Natural killer cell (primary cell): ENCODE measurements around the gene TATDN2. TPM values are rescaled to one million over a fixed set of nuclear protein-coding genes. Genes with fewer than 3 reads are reported as not detected.
"Not testable (repeated sequence)": the region's sequence is repeated elsewhere in the genome, so short reads cannot be mapped to it uniquely, and the experiment has no call there.

Experiments used
- ATAC-seq, 3 donors: fragments of 150-1000 bp in 2 of 3; fragments of 200-7000 bp in 1 of 3; cut with Tn5 transposase; 1 replicate in 1 of 3; 2 replicates in 2 of 3; pipeline ENCODE4 v1.10.0; 2021; ENCODE audit warnings: mild to moderate bottlenecking in 2 of 3, moderate library complexity in 2 of 3
- DNase-seq, 2 donors: peaks; one replicate each; pipeline versions ENCODE4 v3.0.0 to v3.0.0-alpha.2; 2013 to 2021; ENCODE audit warnings: mixed read lengths in 1 of 2
- H3K27ac ChIP-seq: one replicate; pipeline ENCODE4 v1.5.1; 2013; ENCODE audit warnings: mild to moderate bottlenecking, low read length
- H3K27me3 ChIP-seq: one replicate; pipeline ENCODE4 v1.6.1; 2013; ENCODE audit warnings: low read length; ENCODE audit not compliant: control insufficient read depth, insufficient read depth
- H3K36me3 ChIP-seq: one replicate; pipeline ENCODE4 v1.6.1; 2013; ENCODE audit warnings: low read length; ENCODE audit not compliant: control insufficient read depth, insufficient read depth
- H3K4me1 ChIP-seq: one replicate; pipeline ENCODE4 v1.6.1; 2013; ENCODE audit warnings: low read length; ENCODE audit not compliant: control insufficient read depth, insufficient read depth
- H3K4me3 ChIP-seq: one replicate; pipeline ENCODE4 v1.5.1; 2013; ENCODE audit warnings: low read length
- H3K9me3 ChIP-seq: one replicate; pipeline ENCODE4 v1.6.1; 2013; ENCODE audit warnings: low read length; ENCODE audit not compliant: control insufficient read depth, insufficient read depth
- H3K27ac Mint-ChIP-seq, 2 donors: one replicate each; pipeline ENCODE4 v1.8.0; 2022; ENCODE audit warnings: mild to moderate bottlenecking in 2 of 2, mixed read lengths in 2 of 2, moderate library complexity in 1 of 2
- H3K27me3 Mint-ChIP-seq, 2 donors: one replicate each; pipeline ENCODE4 v1.8.0; 2022; ENCODE audit warnings: low read depth in 2 of 2, mixed read lengths in 2 of 2
- H3K36me3 Mint-ChIP-seq: one replicate; pipeline ENCODE4 v1.8.0; 2022; ENCODE audit warnings: mixed read lengths
- H3K4me1 Mint-ChIP-seq, 2 donors: one replicate each; pipeline ENCODE4 v1.8.0; 2022; ENCODE audit warnings: mixed read lengths in 2 of 2
- H3K4me3 Mint-ChIP-seq: one replicate; pipeline ENCODE4 v1.8.0; 2022; ENCODE audit warnings: mild to moderate bottlenecking, moderate library complexity, mixed read lengths
- H3K9me3 Mint-ChIP-seq, 2 donors: one replicate each; pipeline ENCODE4 v1.8.0; 2022; ENCODE audit warnings: mixed read lengths in 2 of 2
- CTCF ChIP-seq: fragments of 200-600 bp; IDR thresholded peaks from one replicate; pipeline ENCODE4 v1.8.0; 2022; ENCODE audit warnings: antibody characterized with exemption
- WGBS: methylation state at CpG from one replicate; pipeline ENCODE4 v1.1.7; 2013; ENCODE audit warnings: missing lambda C conversion rate; ENCODE audit not compliant: insufficient coverage; 5-methylcytosine and 5-hydroxymethylcytosine counted together
- intact Hi-C: fragments of 100-400 bp; cut with micrococcal nuclease; formaldehyde crosslinking; loops from one replicate; pipeline ENCODE4 v1.14.2; 2022
- total RNA-seq, 4 donors: library from RNA; stranded (reverse); fragments of 120-200 nt in 1 of 4; gene quantifications; one replicate each; pipeline versions ENCODE4 v1.2.3 to v1.2.4, GENCODE V29; 2013 to 2022

TATDN2 gene
- total RNA-seq, 3 donors from 2014 or later (not counting 1 experiment from before 2014, with no cell fraction given) = 75.6 to 99.4 (median 88.4) TPM

GRCh38 chr3:10265833-10266232, 17.6 kb downstream of the TATDN2 start:
- Mint-ChIP-seq H3K36me3 (peaks cover 25% of the 10 kb centered on the region), H3K9me3 (no peaks in the 10 kb centered on the region), H3K4me1 (peaks cover 71 to 72% of the 10 kb centered on the region in 2 donors), H3K27me3 (no peaks in the 10 kb centered on the region), H3K27ac (peak overlapping the region; percentile 74 to 81), H3K4me3 (peak overlapping the region; percentile 45)
- H3K4me1 ChIP-seq = peaks cover 13% of the 10 kb centered on the region
- no peak for DNase-seq
- no peaks in the 10 kb centered on the region for H3K27me3 ChIP-seq
- TF ChIP-seq CTCF = no peak
- H3K4me3 ChIP-seq = no peak overlapping the region
- WGBS = 100% methylated on average over 1 of the region's 2 CpGs
- no peak overlapping the region for H3K27ac ChIP-seq
- no peaks in the 10 kb centered on the region for H3K9me3 ChIP-seq
- peaks cover 59% of the 10 kb centered on the region for H3K36me3 ChIP-seq
- no peak for ATAC-seq
- intact Hi-C loops = no loop called here

- ATAC-seq, DNase-seq, H3K4me3 Mint-ChIP-seq, H3K4me3 ChIP-seq, H3K9me3 Mint-ChIP-seq, H3K9me3 ChIP-seq, intact Hi-C loops, H3K27ac ChIP-seq, H3K27me3 ChIP-seq, H3K27me3 Mint-ChIP-seq: not testable (repeated sequence)
- H3K27ac Mint-ChIP-seq = peak overlapping the region; percentile 74 to 81
- peaks cover 63 to 65% of the 10 kb centered on the region in 2 donors for H3K4me1 Mint-ChIP-seq
- Histone ChIP-seq H3K4me1 (peaks cover 13% of the 10 kb centered on the region), H3K36me3 (peaks cover 59% of the 10 kb centered on the region)
- H3K36me3 Mint-ChIP-seq = peaks cover 14% of the 10 kb centered on the region
- WGBS = 89% methylated on average over 5 of the region's 7 CpGs
Observed at GRCh38 chr3:10266936-10267335, 18.7 kb downstream of the TATDN2 start.

GRCh38 chr3:10268116-10268515, 19.9 kb downstream of the TATDN2 start:
- Mint-ChIP-seq H3K36me3 (peaks cover 9% of the 10 kb centered on the region), H3K9me3 (no peaks in the 10 kb centered on the region), H3K27ac (peak overlapping the region; percentile 74 to 81), H3K4me3 (no peak overlapping the region), H3K27me3 (no peaks in the 10 kb centered on the region), H3K4me1 (peaks cover 60 to 62% of the 10 kb centered on the region in 2 donors)
- no peaks in the 10 kb centered on the region for H3K27me3 ChIP-seq
- no peak for ATAC-seq
- H3K9me3 ChIP-seq = no peaks in the 10 kb centered on the region
- H3K4me3 ChIP-seq = no peak overlapping the region
- H3K4me1 ChIP-seq = peaks cover 20% of the 10 kb centered on the region
- H3K27ac ChIP-seq = no peak overlapping the region
- TF ChIP-seq CTCF = no peak
- intact Hi-C loops = no loop called here
- DNase-seq = no peak
- peaks cover 59% of the 10 kb centered on the region for H3K36me3 ChIP-seq

- no peak overlapping the region for H3K27ac ChIP-seq
- intact Hi-C loops = no loop called here
- ATAC-seq = no peak
Observed at GRCh38 chr3:10268930-10269329, 20.7 kb downstream of the TATDN2 start.

More at GRCh38 chr3:10268930-10269329, 20.7 kb downstream of the TATDN2 start:
- H3K36me3 Mint-ChIP-seq = peaks cover under 1% of the 10 kb centered on the region
- Histone ChIP-seq H3K4me3 (no peak overlapping the region), H3K4me1 (peaks cover 20% of the 10 kb centered on the region), H3K27me3 (no peaks in the 10 kb centered on the region), H3K36me3 (peaks cover 53% of the 10 kb centered on the region), H3K9me3 (no peaks in the 10 kb centered on the region)
- H3K4me1 Mint-ChIP-seq = peaks cover 60 to 62% of the 10 kb centered on the region in 2 donors
- no peaks in the 10 kb centered on the region for H3K9me3 Mint-ChIP-seq
- WGBS = 96% methylated on average over 5 of the region's 5 CpGs
- no peak for DNase-seq
- no peak overlapping the region for H3K4me3 Mint-ChIP-seq
- no peak for TF ChIP-seq CTCF
- peak overlapping the region; percentile 36 to 81 for H3K27ac Mint-ChIP-seq
- H3K27me3 Mint-ChIP-seq = no peaks in the 10 kb centered on the region
